GM12878 (cell line): ENCODE results near the gene CBFB.

Experiments
- EGR1 ChIP-seq, 2 experiments: IDR thresholded peaks; 1 replicate in 1 of 2; 2 replicates in 1 of 2; pipeline ENCODE4 v1.6.1; 2011 to 2012; ENCODE audit warnings: low read depth in 2 of 2, low read length in 2 of 2, borderline replicate concordance in 1 of 2, mild to moderate bottlenecking in 1 of 2, moderate library complexity in 1 of 2
- LARP7 ChIP-seq: fragments of 450-650 bp; IDR thresholded peaks from 2 replicates; pipeline ENCODE4 v1.6.1; 2017; ENCODE audit warnings: mild to moderate bottlenecking
- POLR2A ChIP-seq: IDR thresholded peaks from 2 replicates; pipeline ENCODE4 v1.6.1; 2011; ENCODE audit warnings: low read depth, mild to moderate bottlenecking, low read length
- POLR2AphosphoS5 ChIP-seq: IDR thresholded peaks from 2 replicates; pipeline ENCODE4 v1.6.1; 2011; ENCODE audit warnings: mild to moderate bottlenecking, low read length, inconsistent platforms
- SIN3A ChIP-seq: IDR thresholded peaks from 2 replicates; pipeline ENCODE4 v1.6.1; 2012; ENCODE audit warnings: low read depth, low read length, improper control_type of control experiment
- SP1 ChIP-seq: IDR thresholded peaks from one replicate; pipeline ENCODE4 v1.6.1; 2011; ENCODE audit warnings: low read depth, low read length
- TF ChIP-seq, protein P1 (sequence below), 3 experiments: IDR thresholded peaks in 2 of 3; conservative IDR thresholded peaks in 1 of 3; 2 replicates each; pipeline ENCODE4 v1.5.1; 2011; ENCODE audit warnings: low read depth in 3 of 3, low read length in 3 of 3, mild to moderate bottlenecking in 3 of 3, control low read depth in 2 of 3, moderate library complexity in 2 of 3, inconsistent platforms in 1 of 3, mixed read lengths in 1 of 3; ENCODE audit not compliant: control insufficient read depth in 2 of 3, insufficient read depth in 1 of 3; ENCODE audit errors: extremely low read depth in 1 of 3
- TF ChIP-seq, protein P2 (sequence below): IDR thresholded peaks from 2 replicates; pipeline ENCODE4 v1.6.1; 2011; ENCODE audit warnings: borderline replicate concordance, low read depth, mild to moderate bottlenecking, moderate library complexity, mixed read lengths, low read length; ENCODE audit not compliant: insufficient read depth; ENCODE audit errors: extremely low read length
- TF ChIP-seq, protein P3 (sequence below): IDR thresholded peaks from 2 replicates; pipeline ENCODE4 v1.6.1; 2012; ENCODE audit warnings: low read depth, low read length, improper control_type of control experiment

DNA sequence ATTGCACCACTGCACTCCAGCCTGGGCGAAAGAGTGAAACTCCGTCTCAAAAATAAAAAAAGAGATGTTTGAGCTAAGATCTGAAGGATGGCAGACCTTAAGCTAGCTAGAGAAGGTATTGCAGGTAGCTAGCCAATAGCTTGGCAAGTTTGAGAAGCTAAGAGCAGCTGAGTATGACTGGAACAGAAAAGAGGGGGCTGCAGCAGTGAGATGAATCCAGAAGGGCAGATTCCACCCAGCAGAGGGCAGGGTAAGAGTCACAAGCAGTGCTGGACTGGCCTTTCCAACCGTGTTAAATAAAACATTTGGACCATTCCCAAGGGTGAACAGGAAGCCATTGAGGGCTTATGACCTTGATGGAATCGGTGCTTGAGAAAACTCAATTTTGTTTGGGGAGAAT lies 75.1 kb downstream of the CBFB start:
- TF ChIP-seq, protein P1, sequence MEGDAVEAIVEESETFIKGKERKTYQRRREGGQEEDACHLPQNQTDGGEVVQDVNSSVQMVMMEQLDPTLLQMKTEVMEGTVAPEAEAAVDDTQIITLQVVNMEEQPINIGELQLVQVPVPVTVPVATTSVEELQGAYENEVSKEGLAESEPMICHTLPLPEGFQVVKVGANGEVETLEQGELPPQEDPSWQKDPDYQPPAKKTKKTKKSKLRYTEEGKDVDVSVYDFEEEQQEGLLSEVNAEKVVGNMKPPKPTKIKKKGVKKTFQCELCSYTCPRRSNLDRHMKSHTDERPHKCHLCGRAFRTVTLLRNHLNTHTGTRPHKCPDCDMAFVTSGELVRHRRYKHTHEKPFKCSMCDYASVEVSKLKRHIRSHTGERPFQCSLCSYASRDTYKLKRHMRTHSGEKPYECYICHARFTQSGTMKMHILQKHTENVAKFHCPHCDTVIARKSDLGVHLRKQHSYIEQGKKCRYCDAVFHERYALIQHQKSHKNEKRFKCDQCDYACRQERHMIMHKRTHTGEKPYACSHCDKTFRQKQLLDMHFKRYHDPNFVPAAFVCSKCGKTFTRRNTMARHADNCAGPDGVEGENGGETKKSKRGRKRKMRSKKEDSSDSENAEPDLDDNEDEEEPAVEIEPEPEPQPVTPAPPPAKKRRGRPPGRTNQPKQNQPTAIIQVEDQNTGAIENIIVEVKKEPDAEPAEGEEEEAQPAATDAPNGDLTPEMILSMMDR (IDR thresholded peaks at IDR 0.05 in 2 of 3, conservative IDR thresholded peaks at IDR 0.05 in 1 of 3; ENCODE audit: control insufficient read depth in 2 of 3, extremely low read depth in 1 of 3, insufficient read depth in 1 of 3, low read depth in 3 of 3, low read length in 3 of 3): peak in 2 of 3 experiments; percentile 25 to 32; a peak in 2 of 6 replicates
- no peak for TF ChIP-seq LARP7
- no peak for TF ChIP-seq SIN3A
- TF ChIP-seq, protein P2, sequence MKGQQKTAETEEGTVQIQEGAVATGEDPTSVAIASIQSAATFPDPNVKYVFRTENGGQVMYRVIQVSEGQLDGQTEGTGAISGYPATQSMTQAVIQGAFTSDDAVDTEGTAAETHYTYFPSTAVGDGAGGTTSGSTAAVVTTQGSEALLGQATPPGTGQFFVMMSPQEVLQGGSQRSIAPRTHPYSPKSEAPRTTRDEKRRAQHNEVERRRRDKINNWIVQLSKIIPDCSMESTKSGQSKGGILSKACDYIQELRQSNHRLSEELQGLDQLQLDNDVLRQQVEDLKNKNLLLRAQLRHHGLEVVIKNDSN: no peak
- TF ChIP-seq, protein P3, sequence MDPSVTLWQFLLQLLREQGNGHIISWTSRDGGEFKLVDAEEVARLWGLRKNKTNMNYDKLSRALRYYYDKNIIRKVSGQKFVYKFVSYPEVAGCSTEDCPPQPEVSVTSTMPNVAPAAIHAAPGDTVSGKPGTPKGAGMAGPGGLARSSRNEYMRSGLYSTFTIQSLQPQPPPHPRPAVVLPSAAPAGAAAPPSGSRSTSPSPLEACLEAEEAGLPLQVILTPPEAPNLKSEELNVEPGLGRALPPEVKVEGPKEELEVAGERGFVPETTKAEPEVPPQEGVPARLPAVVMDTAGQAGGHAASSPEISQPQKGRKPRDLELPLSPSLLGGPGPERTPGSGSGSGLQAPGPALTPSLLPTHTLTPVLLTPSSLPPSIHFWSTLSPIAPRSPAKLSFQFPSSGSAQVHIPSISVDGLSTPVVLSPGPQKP: no peak
- no peak for TF ChIP-seq SP1
- TF ChIP-seq POLR2A: no peak
- TF ChIP-seq EGR1 (IDR thresholded peaks at IDR 0.05; ENCODE audit: borderline replicate concordance in 1 of 2, low read depth in 2 of 2, low read length in 2 of 2): no peak
- no peak for TF ChIP-seq POLR2AphosphoS5
